HepG2 (cell line): ENCODE measurements around the gene EPHA6. TPM values are rescaled to one million over a fixed set of nuclear protein-coding genes. Genes with fewer than 3 reads are reported as not detected.

ENCODE experiments used
- CEBPZ ChIP-seq: IDR thresholded peaks from 2 replicates; pipeline ENCODE4 v1.6.1; 2012; ENCODE audit warnings: low read length, improper control_type of control experiment
- DR1 ChIP-seq: sonication (generic); formaldehyde crosslinking; IDR thresholded peaks from 2 replicates; pipeline ENCODE4 v1.8.0; 2021; ENCODE audit warnings: mild to moderate bottlenecking, missing genetic modification reagents, inconsistent platforms
- ZNF230 ChIP-seq: sonication (generic); formaldehyde crosslinking; IDR thresholded peaks from 2 replicates; pipeline ENCODE4 v1.4.0; 2020; ENCODE audit warnings: mild to moderate bottlenecking, missing genetic modification reagents
- polyA plus RNA-seq, 8 experiments: library from polyadenylated mRNA; depleted of rRNA in 3 of 8; stranded (reverse) in 7 of 8; unstranded in 1 of 8; fragments of >200 nt; fragmentation: Illumina TruSeq in 4 of 8; extraction: Trizol in 4 of 8; gene quantifications; 2 replicates each; pipeline versions ENCODE4 v1.2.1 to v1.2.3, GENCODE V29; 2011 to 2016; ENCODE audit warnings: low read depth in 4 of 8, missing spikeins in 1 of 8, mixed read lengths in 1 of 8; ENCODE audit not compliant: insufficient read depth in 1 of 8
- total RNA-seq, 5 experiments: library from RNA; depleted of rRNA; stranded (reverse); fragments of >200 nt; fragmentation: Illumina TruSeq; extraction: Trizol; gene quantifications; 2 replicates each; pipeline ENCODE4 v1.2.3, GENCODE V29; 2016; ENCODE audit warnings: low read depth in 1 of 5
- TF ChIP-seq, protein P1 (sequence below): sonication (generic); formaldehyde crosslinking; IDR thresholded peaks from 2 replicates; pipeline ENCODE4 v1.5.0; 2020; ENCODE audit warnings: mild to moderate bottlenecking, missing genetic modification reagents, borderline replicate concordance
- TF ChIP-seq, protein P2 (sequence below): sonication (generic); formaldehyde crosslinking; IDR thresholded peaks from 2 replicates; pipeline ENCODE4 v1.4.0; 2020; ENCODE audit warnings: missing genetic modification reagents, borderline replicate concordance
- TF ChIP-seq, protein P3 (sequence below), 2 experiments: IDR thresholded peaks; 2 replicates each; pipeline ENCODE4 v1.6.1; 2011 to 2012; ENCODE audit warnings: low read length in 2 of 2, borderline replicate concordance in 1 of 2, low read depth in 1 of 2, mild to moderate bottlenecking in 1 of 2, moderate library complexity in 1 of 2

The EPHA6 gene
- total and polyA plus RNA-seq, 2 of the 13 experiments (the other 11 are each of a cell fraction or from before 2014, with no cell fraction given), result not detected

- TF ChIP-seq, protein P1, sequence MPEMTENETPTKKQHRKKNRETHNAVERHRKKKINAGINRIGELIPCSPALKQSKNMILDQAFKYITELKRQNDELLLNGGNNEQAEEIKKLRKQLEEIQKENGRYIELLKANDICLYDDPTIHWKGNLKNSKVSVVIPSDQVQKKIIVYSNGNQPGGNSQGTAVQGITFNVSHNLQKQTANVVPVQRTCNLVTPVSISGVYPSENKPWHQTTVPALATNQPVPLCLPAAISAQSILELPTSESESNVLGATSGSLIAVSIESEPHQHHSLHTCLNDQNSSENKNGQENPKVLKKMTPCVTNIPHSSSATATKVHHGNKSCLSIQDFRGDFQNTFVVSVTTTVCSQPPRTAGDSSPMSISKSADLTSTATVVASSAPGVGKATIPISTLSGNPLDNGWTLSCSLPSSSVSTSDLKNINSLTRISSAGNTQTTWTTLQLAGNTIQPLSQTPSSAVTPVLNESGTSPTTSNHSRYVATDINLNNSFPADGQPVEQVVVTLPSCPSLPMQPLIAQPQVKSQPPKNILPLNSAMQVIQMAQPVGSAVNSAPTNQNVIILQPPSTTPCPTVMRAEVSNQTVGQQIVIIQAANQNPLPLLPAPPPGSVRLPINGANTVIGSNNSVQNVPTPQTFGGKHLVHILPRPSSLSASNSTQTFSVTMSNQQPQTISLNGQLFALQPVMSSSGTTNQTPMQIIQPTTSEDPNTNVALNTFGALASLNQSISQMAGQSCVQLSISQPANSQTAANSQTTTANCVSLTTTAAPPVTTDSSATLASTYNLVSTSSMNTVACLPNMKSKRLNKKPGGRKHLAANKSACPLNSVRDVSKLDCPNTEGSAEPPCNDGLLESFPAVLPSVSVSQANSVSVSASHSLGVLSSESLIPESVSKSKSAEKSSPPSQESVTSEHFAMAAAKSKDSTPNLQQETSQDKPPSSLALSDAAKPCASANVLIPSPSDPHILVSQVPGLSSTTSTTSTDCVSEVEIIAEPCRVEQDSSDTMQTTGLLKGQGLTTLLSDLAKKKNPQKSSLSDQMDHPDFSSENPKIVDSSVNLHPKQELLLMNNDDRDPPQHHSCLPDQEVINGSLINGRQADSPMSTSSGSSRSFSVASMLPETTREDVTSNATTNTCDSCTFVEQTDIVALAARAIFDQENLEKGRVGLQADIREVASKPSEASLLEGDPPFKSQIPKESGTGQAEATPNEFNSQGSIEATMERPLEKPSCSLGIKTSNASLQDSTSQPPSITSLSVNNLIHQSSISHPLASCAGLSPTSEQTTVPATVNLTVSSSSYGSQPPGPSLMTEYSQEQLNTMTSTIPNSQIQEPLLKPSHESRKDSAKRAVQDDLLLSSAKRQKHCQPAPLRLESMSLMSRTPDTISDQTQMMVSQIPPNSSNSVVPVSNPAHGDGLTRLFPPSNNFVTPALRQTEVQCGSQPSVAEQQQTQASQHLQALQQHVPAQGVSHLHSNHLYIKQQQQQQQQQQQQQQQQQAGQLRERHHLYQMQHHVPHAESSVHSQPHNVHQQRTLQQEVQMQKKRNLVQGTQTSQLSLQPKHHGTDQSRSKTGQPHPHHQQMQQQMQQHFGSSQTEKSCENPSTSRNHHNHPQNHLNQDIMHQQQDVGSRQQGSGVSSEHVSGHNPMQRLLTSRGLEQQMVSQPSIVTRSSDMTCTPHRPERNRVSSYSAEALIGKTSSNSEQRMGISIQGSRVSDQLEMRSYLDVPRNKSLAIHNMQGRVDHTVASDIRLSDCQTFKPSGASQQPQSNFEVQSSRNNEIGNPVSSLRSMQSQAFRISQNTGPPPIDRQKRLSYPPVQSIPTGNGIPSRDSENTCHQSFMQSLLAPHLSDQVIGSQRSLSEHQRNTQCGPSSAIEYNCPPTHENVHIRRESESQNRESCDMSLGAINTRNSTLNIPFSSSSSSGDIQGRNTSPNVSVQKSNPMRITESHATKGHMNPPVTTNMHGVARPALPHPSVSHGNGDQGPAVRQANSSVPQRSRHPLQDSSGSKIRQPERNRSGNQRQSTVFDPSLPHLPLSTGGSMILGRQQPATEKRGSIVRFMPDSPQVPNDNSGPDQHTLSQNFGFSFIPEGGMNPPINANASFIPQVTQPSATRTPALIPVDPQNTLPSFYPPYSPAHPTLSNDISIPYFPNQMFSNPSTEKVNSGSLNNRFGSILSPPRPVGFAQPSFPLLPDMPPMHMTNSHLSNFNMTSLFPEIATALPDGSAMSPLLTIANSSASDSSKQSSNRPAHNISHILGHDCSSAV (CRISPR knock-in tag), result no peak
- TF ChIP-seq DR1 (CRISPR knock-in tag) (no peak), ZNF230 (no peak), CEBPZ (no peak)
- TF ChIP-seq, protein P2, sequence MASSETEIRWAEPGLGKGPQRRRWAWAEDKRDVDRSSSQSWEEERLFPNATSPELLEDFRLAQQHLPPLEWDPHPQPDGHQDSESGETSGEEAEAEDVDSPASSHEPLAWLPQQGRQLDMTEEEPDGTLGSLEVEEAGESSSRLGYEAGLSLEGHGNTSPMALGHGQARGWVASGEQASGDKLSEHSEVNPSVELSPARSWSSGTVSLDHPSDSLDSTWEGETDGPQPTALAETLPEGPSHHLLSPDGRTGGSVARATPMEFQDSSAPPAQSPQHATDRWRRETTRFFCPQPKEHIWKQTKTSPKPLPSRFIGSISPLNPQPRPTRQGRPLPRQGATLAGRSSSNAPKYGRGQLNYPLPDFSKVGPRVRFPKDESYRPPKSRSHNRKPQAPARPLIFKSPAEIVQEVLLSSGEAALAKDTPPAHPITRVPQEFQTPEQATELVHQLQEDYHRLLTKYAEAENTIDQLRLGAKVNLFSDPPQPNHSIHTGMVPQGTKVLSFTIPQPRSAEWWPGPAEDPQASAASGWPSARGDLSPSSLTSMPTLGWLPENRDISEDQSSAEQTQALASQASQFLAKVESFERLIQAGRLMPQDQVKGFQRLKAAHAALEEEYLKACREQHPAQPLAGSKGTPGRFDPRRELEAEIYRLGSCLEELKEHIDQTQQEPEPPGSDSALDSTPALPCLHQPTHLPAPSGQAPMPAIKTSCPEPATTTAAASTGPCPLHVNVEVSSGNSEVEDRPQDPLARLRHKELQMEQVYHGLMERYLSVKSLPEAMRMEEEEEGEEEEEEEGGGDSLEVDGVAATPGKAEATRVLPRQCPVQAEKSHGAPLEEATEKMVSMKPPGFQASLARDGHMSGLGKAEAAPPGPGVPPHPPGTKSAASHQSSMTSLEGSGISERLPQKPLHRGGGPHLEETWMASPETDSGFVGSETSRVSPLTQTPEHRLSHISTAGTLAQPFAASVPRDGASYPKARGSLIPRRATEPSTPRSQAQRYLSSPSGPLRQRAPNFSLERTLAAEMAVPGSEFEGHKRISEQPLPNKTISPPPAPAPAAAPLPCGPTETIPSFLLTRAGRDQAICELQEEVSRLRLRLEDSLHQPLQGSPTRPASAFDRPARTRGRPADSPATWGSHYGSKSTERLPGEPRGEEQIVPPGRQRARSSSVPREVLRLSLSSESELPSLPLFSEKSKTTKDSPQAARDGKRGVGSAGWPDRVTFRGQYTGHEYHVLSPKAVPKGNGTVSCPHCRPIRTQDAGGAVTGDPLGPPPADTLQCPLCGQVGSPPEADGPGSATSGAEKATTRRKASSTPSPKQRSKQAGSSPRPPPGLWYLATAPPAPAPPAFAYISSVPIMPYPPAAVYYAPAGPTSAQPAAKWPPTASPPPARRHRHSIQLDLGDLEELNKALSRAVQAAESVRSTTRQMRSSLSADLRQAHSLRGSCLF (CRISPR knock-in tag), result no peak
- TF ChIP-seq, protein P3, sequence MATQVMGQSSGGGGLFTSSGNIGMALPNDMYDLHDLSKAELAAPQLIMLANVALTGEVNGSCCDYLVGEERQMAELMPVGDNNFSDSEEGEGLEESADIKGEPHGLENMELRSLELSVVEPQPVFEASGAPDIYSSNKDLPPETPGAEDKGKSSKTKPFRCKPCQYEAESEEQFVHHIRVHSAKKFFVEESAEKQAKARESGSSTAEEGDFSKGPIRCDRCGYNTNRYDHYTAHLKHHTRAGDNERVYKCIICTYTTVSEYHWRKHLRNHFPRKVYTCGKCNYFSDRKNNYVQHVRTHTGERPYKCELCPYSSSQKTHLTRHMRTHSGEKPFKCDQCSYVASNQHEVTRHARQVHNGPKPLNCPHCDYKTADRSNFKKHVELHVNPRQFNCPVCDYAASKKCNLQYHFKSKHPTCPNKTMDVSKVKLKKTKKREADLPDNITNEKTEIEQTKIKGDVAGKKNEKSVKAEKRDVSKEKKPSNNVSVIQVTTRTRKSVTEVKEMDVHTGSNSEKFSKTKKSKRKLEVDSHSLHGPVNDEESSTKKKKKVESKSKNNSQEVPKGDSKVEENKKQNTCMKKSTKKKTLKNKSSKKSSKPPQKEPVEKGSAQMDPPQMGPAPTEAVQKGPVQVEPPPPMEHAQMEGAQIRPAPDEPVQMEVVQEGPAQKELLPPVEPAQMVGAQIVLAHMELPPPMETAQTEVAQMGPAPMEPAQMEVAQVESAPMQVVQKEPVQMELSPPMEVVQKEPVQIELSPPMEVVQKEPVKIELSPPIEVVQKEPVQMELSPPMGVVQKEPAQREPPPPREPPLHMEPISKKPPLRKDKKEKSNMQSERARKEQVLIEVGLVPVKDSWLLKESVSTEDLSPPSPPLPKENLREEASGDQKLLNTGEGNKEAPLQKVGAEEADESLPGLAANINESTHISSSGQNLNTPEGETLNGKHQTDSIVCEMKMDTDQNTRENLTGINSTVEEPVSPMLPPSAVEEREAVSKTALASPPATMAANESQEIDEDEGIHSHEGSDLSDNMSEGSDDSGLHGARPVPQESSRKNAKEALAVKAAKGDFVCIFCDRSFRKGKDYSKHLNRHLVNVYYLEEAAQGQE (IDR thresholded peaks at IDR 0.05; ENCODE audit: borderline replicate concordance in 1 of 2, low read depth in 1 of 2, low read length in 2 of 2), result no peak
Measured at GRCh38 chr3:97197830-97198229, 383.4 kb downstream of the EPHA6 start (continued).
